HEK293 (cell line): ENCODE results near the gene HIP1.

ENCODE experiments used
- CTCF ChIP-seq: fragments of 450-650 bp; formaldehyde crosslinking; IDR thresholded peaks from 2 replicates; pipeline ENCODE4 v1.5.1; 2016; ENCODE audit warnings: missing biosample characterization, missing genetic modification characterization
- ZNF394 ChIP-seq: fragments of 450-650 bp; formaldehyde crosslinking; IDR thresholded peaks from 2 replicates; pipeline ENCODE4 v1.5.1; 2016; ENCODE audit warnings: missing biosample characterization, missing genetic modification characterization, mild to moderate bottlenecking, moderate library complexity, borderline replicate concordance
- ZNF416 ChIP-seq: fragments of 450-650 bp; formaldehyde crosslinking; IDR thresholded peaks from 2 replicates; pipeline ENCODE4 v1.5.1; 2016; ENCODE audit warnings: missing biosample characterization, missing genetic modification characterization
- TF ChIP-seq, protein P1 (sequence below): fragments of 450-650 bp; formaldehyde crosslinking; IDR thresholded peaks from 2 replicates; pipeline ENCODE4 v1.5.1; 2017; ENCODE audit warnings: missing biosample characterization, missing genetic modification characterization

GRCh38 chr7:75572814-75573213, 165.9 kb downstream of the HIP1 start:
- no peak for TF ChIP-seq CTCF (tag by site-specific recombination)
- TF ChIP-seq ZNF394 (tag by site-specific recombination) = no peak
- no peak for TF ChIP-seq ZNF416
- TF ChIP-seq, protein P1, sequence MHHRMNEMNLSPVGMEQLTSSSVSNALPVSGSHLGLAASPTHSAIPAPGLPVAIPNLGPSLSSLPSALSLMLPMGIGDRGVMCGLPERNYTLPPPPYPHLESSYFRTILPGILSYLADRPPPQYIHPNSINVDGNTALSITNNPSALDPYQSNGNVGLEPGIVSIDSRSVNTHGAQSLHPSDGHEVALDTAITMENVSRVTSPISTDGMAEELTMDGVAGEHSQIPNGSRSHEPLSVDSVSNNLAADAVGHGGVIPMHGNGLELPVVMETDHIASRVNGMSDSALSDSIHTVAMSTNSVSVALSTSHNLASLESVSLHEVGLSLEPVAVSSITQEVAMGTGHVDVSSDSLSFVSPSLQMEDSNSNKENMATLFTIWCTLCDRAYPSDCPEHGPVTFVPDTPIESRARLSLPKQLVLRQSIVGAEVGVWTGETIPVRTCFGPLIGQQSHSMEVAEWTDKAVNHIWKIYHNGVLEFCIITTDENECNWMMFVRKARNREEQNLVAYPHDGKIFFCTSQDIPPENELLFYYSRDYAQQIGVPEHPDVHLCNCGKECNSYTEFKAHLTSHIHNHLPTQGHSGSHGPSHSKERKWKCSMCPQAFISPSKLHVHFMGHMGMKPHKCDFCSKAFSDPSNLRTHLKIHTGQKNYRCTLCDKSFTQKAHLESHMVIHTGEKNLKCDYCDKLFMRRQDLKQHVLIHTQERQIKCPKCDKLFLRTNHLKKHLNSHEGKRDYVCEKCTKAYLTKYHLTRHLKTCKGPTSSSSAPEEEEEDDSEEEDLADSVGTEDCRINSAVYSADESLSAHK = no peak
